Retinal pigment epithelial cell (primary cell): ENCODE data around the gene TRIM69.
"Not testable (repeated sequence)": the region's sequence is repeated elsewhere in the genome, so short reads cannot be mapped to it uniquely, and the experiment has no call there.

ENCODE experiments used
- DNase-seq: peaks from one replicate; pipeline ENCODE4 v3.0.0-alpha.2; 2010; ENCODE audit warnings: low read depth
- H3K4me3 ChIP-seq: 2 replicates; pipeline ENCODE4 v1.5.1; 2011; ENCODE audit warnings: mild to moderate bottlenecking, low read length, control low read depth, moderate library complexity
- TF ChIP-seq, protein P1 (sequence below): conservative IDR thresholded peaks from 2 replicates; pipeline ENCODE4 v1.5.1; 2011; ENCODE audit warnings: low read depth, low read length, control low read depth, inconsistent platforms

The TRIM69 gene

GRCh38 chr15:44736181-44736765 lies at the start of gene TRIM69:
TRIM69 (plus strand) TSS chr15:44736528; CDS start chr15:44736705, 177 bp downstream.
- DNase-seq: no peak
- H3K4me3 ChIP-seq: no peak within 1 kb of the TSS
- TF ChIP-seq, protein P1, sequence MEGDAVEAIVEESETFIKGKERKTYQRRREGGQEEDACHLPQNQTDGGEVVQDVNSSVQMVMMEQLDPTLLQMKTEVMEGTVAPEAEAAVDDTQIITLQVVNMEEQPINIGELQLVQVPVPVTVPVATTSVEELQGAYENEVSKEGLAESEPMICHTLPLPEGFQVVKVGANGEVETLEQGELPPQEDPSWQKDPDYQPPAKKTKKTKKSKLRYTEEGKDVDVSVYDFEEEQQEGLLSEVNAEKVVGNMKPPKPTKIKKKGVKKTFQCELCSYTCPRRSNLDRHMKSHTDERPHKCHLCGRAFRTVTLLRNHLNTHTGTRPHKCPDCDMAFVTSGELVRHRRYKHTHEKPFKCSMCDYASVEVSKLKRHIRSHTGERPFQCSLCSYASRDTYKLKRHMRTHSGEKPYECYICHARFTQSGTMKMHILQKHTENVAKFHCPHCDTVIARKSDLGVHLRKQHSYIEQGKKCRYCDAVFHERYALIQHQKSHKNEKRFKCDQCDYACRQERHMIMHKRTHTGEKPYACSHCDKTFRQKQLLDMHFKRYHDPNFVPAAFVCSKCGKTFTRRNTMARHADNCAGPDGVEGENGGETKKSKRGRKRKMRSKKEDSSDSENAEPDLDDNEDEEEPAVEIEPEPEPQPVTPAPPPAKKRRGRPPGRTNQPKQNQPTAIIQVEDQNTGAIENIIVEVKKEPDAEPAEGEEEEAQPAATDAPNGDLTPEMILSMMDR: no peak

DNA sequence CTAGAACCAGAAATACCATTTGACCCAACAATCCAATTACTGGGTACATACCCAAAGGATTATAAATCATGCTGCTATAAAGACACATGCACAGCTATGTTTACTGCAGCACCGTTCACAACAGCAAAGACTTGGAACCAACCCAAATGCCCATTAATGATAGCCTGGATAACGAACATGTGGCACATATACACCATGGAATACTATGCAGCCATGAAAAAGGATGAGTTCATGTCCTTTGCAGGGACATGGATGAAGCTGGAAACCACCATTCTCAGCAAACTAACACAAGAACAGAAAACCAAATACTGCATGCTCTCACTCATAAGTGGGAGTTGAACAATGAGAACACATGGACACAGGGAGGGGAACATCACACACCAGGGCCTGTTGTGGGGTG lies 47.0 kb upstream of the TRIM69 start:
- H3K4me3 ChIP-seq, DNase-seq: not testable (repeated sequence)

DNA sequence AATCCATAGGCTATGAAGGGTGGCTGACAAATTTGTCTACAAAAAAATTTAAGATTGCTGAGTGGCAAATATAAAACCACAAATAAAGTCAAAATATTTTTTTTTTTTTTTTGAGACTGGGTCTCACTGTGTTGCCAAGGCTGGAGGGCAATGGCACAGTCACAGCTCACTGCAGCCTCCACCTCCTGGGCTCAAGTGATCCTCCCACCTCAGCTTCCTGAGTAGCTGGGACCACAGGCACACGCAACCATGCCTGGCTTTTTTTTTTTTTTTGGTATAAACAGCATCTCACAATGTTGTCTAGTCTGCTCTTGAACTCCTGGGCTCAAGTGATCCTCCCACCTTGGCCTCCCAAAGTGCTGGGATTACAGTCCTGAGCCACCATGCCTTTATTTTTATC lies 46.1 kb upstream of the TRIM69 start:
- not testable (repeated sequence) for DNase-seq, H3K4me3 ChIP-seq

DNA sequence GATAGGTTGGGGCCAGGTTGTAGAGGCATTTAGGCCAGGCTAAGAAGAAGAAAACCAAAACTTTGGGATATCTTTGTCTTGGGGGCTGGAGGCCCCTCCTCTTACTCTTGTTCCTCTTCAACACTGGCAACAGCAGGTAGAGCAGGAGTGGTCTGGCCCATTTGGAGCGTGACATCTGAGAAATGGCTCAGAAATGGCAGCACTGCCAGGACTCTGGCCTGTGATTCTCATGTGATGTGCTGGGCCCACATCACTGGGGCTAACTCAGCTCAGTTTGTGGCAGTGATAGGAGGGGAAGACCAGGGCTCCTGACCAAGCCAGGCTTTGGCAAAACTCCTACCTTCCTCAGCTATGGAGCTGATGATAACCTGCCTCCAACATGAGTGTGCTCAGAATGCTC lies 43.7 kb upstream of the TRIM69 start:
- no peak overlapping the region for H3K4me3 ChIP-seq
- TF ChIP-seq, protein P1: no peak
- no peak for DNase-seq

DNA sequence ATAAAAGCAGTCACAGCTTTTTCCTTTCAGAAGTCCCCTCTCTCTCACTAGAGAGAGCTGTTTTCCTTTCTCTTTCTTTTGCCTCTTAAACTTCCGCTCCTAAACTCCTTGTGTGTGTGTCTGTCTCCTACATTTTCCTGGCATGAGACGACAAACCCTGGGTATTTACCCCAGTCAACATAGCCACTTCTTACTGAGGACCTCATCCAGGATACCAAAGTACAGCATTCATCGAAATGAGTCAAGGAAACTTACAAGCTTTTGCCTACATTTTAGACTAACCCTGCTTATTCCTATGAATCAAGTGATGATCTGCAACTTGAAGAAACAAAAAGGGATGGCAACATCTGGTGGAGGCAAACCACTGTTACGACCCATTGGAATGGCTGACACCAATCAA lies 41.9 kb upstream of the TRIM69 start:
- no peak overlapping the region for H3K4me3 ChIP-seq
- TF ChIP-seq, protein P1: no peak
- no peak for DNase-seq

DNA sequence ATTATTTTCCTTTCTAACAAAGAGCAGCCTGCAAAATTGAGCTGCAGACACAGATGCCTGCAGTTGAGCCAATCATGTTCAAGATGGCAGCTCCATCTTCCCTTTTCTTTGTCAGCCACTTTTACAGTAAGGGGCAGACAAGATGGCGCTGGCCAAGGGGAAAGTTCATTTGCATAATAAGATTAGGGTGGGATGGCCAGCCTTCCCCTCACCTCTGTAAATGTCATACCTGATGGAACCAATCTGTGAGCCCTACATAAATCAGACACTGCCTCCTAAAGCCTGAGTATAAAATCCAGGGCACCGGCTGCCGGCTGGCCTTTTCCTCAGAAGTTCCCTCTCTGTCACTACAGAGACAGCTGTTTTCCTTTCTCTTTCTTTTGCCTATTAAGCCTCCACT lies 41.0 kb upstream of the TRIM69 start:
- DNase-seq: no peak
- no peak overlapping the region for H3K4me3 ChIP-seq
- TF ChIP-seq, protein P1: no peak

GRCh38 chr15:44697014-44697413 lies 39.3 kb upstream of the TRIM69 start:
- no peak overlapping the region for H3K4me3 ChIP-seq
- TF ChIP-seq, protein P1: no peak
- no peak for DNase-seq

DNA sequence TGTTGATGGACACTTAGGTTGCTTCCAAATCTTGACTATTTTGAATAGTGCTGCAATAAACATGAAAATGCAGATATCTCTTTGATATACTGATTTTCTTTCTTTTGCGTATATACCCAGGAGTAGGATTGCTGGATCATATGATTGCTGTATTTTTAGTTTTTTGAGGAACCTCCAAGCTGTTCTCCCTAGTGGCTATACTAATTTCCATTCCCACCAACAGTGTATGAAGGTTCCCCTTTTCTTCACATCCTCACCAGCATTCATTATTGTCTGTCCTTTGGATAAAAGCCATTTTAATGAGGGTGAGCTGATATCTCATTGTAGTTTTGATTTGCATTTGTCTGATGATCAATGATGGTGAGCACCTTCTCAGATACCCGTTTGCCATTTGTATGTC lies 37.7 kb upstream of the TRIM69 start:
- no peak for DNase-seq
- TF ChIP-seq, protein P1: no peak
- no peak overlapping the region for H3K4me3 ChIP-seq

GRCh38 chr15:44700676-44701075 lies 35.7 kb upstream of the TRIM69 start:
- not testable (repeated sequence) for DNase-seq, H3K4me3 ChIP-seq
